ENCODE results near the gene CDKN2C.

The CDKN2C gene

GRCh38 chr1:50986653-50987052 lies 16.6 kb downstream of the CDKN2C start:
- no peak overlapping the region for H3K9ac ChIP-seq (ENCODE audit: low read length)
- no peaks in the 10 kb centered on the region for H3K79me1 ChIP-seq (ENCODE audit: low read length)
- no peaks in the 10 kb centered on the region for H3K4me1 ChIP-seq (ENCODE audit: control insufficient read depth, low read depth, low read length)
- H3K18ac ChIP-seq (ENCODE audit: low read length), result no peak overlapping the region
- no peak overlapping the region for H2AK5ac ChIP-seq (ENCODE audit: low read length)
- no peak overlapping the region for H4K8ac ChIP-seq (ENCODE audit: low read depth, low read length)
- H3K27me3 ChIP-seq (ENCODE audit: insufficient read depth, low read length, poor library complexity), result peaks cover 2% of the 10 kb centered on the region
- no peaks in the 10 kb centered on the region for H3K79me2 ChIP-seq (ENCODE audit: control insufficient read depth, insufficient read depth, low read length)
- no peak overlapping the region for H3K4me3 ChIP-seq (ENCODE audit: low read length)
- H2BK120ac ChIP-seq (ENCODE audit: low read depth, low read length), result no peak overlapping the region
- H3K27ac ChIP-seq (ENCODE audit: low read depth, low read length), result no peak overlapping the region
- H3K56ac ChIP-seq (ENCODE audit: low read length), result no peak overlapping the region
- H3K36me3 ChIP-seq (ENCODE audit: control insufficient read depth, insufficient read depth, low read length), result no peaks in the 10 kb centered on the region
- no peak overlapping the region for H3K4me2 ChIP-seq (ENCODE audit: low read length)
- H3K23ac ChIP-seq (ENCODE audit: low read length), result no peak overlapping the region
- no peak for DNase-seq
- H2BK15ac ChIP-seq (replicated peaks; ENCODE audit: low read depth), result no peak overlapping the region
- no CpG with 5 or more reads among the region's 4 CpGs for WGBS (ENCODE audit: extremely low coverage, insufficient coverage, low lambda C conversion rate)
- H4K5ac ChIP-seq (ENCODE audit: low read length), result no peak overlapping the region
- H3K4ac ChIP-seq (ENCODE audit: low read depth, low read length), result no peak overlapping the region
- no peak overlapping the region for H2BK5ac ChIP-seq (ENCODE audit: low read length)

- Histone ChIP-seq H3K79me1 (ENCODE audit: low read length) (no peaks in the 10 kb centered on the region), H4K8ac (ENCODE audit: low read depth, low read length) (no peak overlapping the region), H2AK5ac (ENCODE audit: low read length) (no peak overlapping the region), H3K4me1 (ENCODE audit: control insufficient read depth, low read depth, low read length) (no peaks in the 10 kb centered on the region), H3K36me3 (ENCODE audit: control insufficient read depth, insufficient read depth, low read length) (no peaks in the 10 kb centered on the region), H3K9ac (ENCODE audit: low read length) (no peak overlapping the region), H2BK5ac (ENCODE audit: low read length) (no peak overlapping the region), H3K27me3 (ENCODE audit: insufficient read depth, low read length, poor library complexity) (no peaks in the 10 kb centered on the region), H3K79me2 (ENCODE audit: control insufficient read depth, insufficient read depth, low read length) (no peaks in the 10 kb centered on the region), H3K23ac (ENCODE audit: low read length) (no peak overlapping the region), H3K27ac (ENCODE audit: low read depth, low read length) (no peak overlapping the region), H3K56ac (ENCODE audit: low read length) (no peak overlapping the region), H3K4me2 (ENCODE audit: low read length) (no peak overlapping the region), H3K4me3 (ENCODE audit: low read length) (no peak overlapping the region), H2BK120ac (ENCODE audit: low read depth, low read length) (no peak overlapping the region), H4K5ac (ENCODE audit: low read length) (no peak overlapping the region), H2BK15ac (replicated peaks; ENCODE audit: low read depth) (no peak overlapping the region), H3K18ac (ENCODE audit: low read length) (no peak overlapping the region), H3K4ac (ENCODE audit: low read depth, low read length) (no peak overlapping the region)
- no CpG with 5 or more reads among the region's 2 CpGs for WGBS (ENCODE audit: extremely low coverage, insufficient coverage, low lambda C conversion rate)
- DNase-seq, result no peak
Observed at GRCh38 chr1:50989694-50990093, 19.6 kb downstream of the CDKN2C start.

GRCh38 chr1:50992532-50993318 lies 22.7 kb downstream of the CDKN2C start:
- Histone ChIP-seq H3K36me3 (ENCODE audit: control insufficient read depth, insufficient read depth, low read length) (no peaks in the 10 kb centered on the region), H2BK15ac (replicated peaks; ENCODE audit: low read depth) (no peak overlapping the region), H3K18ac (ENCODE audit: low read length) (no peak overlapping the region), H3K4me2 (ENCODE audit: low read length) (no peak overlapping the region), H3K4me3 (ENCODE audit: low read length) (no peak overlapping the region), H3K23ac (ENCODE audit: low read length) (no peak overlapping the region), H3K79me2 (ENCODE audit: control insufficient read depth, insufficient read depth, low read length) (no peaks in the 10 kb centered on the region), H3K27me3 (ENCODE audit: insufficient read depth, low read length, poor library complexity) (no peaks in the 10 kb centered on the region), H3K9ac (ENCODE audit: low read length) (no peak overlapping the region), H3K79me1 (ENCODE audit: low read length) (no peaks in the 10 kb centered on the region), H2AK5ac (ENCODE audit: low read length) (no peak overlapping the region), H4K5ac (ENCODE audit: low read length) (no peak overlapping the region), H3K27ac (ENCODE audit: low read depth, low read length) (no peak overlapping the region), H2BK5ac (ENCODE audit: low read length) (no peak overlapping the region), H4K8ac (ENCODE audit: low read depth, low read length) (no peak overlapping the region), H3K56ac (ENCODE audit: low read length) (no peak overlapping the region), H3K4me1 (ENCODE audit: control insufficient read depth, low read depth, low read length) (no peaks in the 10 kb centered on the region), H2BK120ac (ENCODE audit: low read depth, low read length) (no peak overlapping the region), H3K4ac (ENCODE audit: low read depth, low read length) (no peak overlapping the region)
- WGBS (ENCODE audit: extremely low coverage, insufficient coverage, low lambda C conversion rate), result no CpG with 5 or more reads among the region's 3 CpGs
- no peak for DNase-seq

GRCh38 chr1:50993645-50994044 lies 23.6 kb downstream of the CDKN2C start:
- no peak overlapping the region for H2AK5ac ChIP-seq (ENCODE audit: low read length)
- H2BK120ac ChIP-seq (ENCODE audit: low read depth, low read length), result no peak overlapping the region
- no peak overlapping the region for H3K56ac ChIP-seq (ENCODE audit: low read length)
- no peak overlapping the region for H3K4ac ChIP-seq (ENCODE audit: low read depth, low read length)
- H4K8ac ChIP-seq (ENCODE audit: low read depth, low read length), result no peak overlapping the region
- H3K36me3 ChIP-seq (ENCODE audit: control insufficient read depth, insufficient read depth, low read length), result no peaks in the 10 kb centered on the region
- DNase-seq, result no peak
- WGBS (ENCODE audit: extremely low coverage, insufficient coverage, low lambda C conversion rate), result no CpG with 5 or more reads among the region's 3 CpGs
- H2BK5ac ChIP-seq (ENCODE audit: low read length), result no peak overlapping the region
- no peak overlapping the region for H4K5ac ChIP-seq (ENCODE audit: low read length)
- H3K9ac ChIP-seq (ENCODE audit: low read length), result no peak overlapping the region
- no peak overlapping the region for H2BK15ac ChIP-seq (replicated peaks; ENCODE audit: low read depth)
- H3K18ac ChIP-seq (ENCODE audit: low read length), result no peak overlapping the region
- no peaks in the 10 kb centered on the region for H3K4me1 ChIP-seq (ENCODE audit: control insufficient read depth, low read depth, low read length)
- H3K23ac ChIP-seq (ENCODE audit: low read length), result no peak overlapping the region
- H3K27ac ChIP-seq (ENCODE audit: low read depth, low read length), result no peak overlapping the region
- no peaks in the 10 kb centered on the region for H3K79me1 ChIP-seq (ENCODE audit: low read length)
- no peaks in the 10 kb centered on the region for H3K27me3 ChIP-seq (ENCODE audit: insufficient read depth, low read length, poor library complexity)
- no peak overlapping the region for H3K4me3 ChIP-seq (ENCODE audit: low read length)
- H3K4me2 ChIP-seq (ENCODE audit: low read length), result no peak overlapping the region
- no peaks in the 10 kb centered on the region for H3K79me2 ChIP-seq (ENCODE audit: control insufficient read depth, insufficient read depth, low read length)

GRCh38 chr1:50994997-50995396 lies 25.0 kb downstream of the CDKN2C start:
- H3K27me3 ChIP-seq (ENCODE audit: insufficient read depth, low read length, poor library complexity), result no peaks in the 10 kb centered on the region
- no CpG with 5 or more reads among the region's 4 CpGs for WGBS (ENCODE audit: extremely low coverage, insufficient coverage, low lambda C conversion rate)
- no peaks in the 10 kb centered on the region for H3K79me2 ChIP-seq (ENCODE audit: control insufficient read depth, insufficient read depth, low read length)
- no peak overlapping the region for H3K4ac ChIP-seq (ENCODE audit: low read depth, low read length)
- no peak overlapping the region for H3K18ac ChIP-seq (ENCODE audit: low read length)
- H2BK5ac ChIP-seq (ENCODE audit: low read length), result no peak overlapping the region
- DNase-seq, result no peak
- no peaks in the 10 kb centered on the region for H3K36me3 ChIP-seq (ENCODE audit: control insufficient read depth, insufficient read depth, low read length)
- H3K23ac ChIP-seq (ENCODE audit: low read length), result no peak overlapping the region
- H3K9ac ChIP-seq (ENCODE audit: low read length), result no peak overlapping the region
- H4K8ac ChIP-seq (ENCODE audit: low read depth, low read length), result no peak overlapping the region
- H2BK15ac ChIP-seq (replicated peaks; ENCODE audit: low read depth), result no peak overlapping the region
- H4K5ac ChIP-seq (ENCODE audit: low read length), result no peak overlapping the region
- H3K4me1 ChIP-seq (ENCODE audit: control insufficient read depth, low read depth, low read length), result no peaks in the 10 kb centered on the region
- H2BK120ac ChIP-seq (ENCODE audit: low read depth, low read length), result no peak overlapping the region
- H3K27ac ChIP-seq (ENCODE audit: low read depth, low read length), result no peak overlapping the region
- no peaks in the 10 kb centered on the region for H3K79me1 ChIP-seq (ENCODE audit: low read length)
- H3K56ac ChIP-seq (ENCODE audit: low read length), result no peak overlapping the region
- H2AK5ac ChIP-seq (ENCODE audit: low read length), result no peak overlapping the region
- H3K4me3 ChIP-seq (ENCODE audit: low read length), result no peak overlapping the region
- no peak overlapping the region for H3K4me2 ChIP-seq (ENCODE audit: low read length)

GRCh38 chr1:50995651-50996050 lies 25.6 kb downstream of the CDKN2C start:
- Histone ChIP-seq H3K4me1 (ENCODE audit: control insufficient read depth, low read depth, low read length) (no peaks in the 10 kb centered on the region), H3K4me3 (ENCODE audit: low read length) (no peak overlapping the region), H3K18ac (ENCODE audit: low read length) (no peak overlapping the region), H3K27me3 (ENCODE audit: insufficient read depth, low read length, poor library complexity) (no peaks in the 10 kb centered on the region), H3K56ac (ENCODE audit: low read length) (no peak overlapping the region), H3K23ac (ENCODE audit: low read length) (no peak overlapping the region), H3K36me3 (ENCODE audit: control insufficient read depth, insufficient read depth, low read length) (no peaks in the 10 kb centered on the region), H3K27ac (ENCODE audit: low read depth, low read length) (no peak overlapping the region), H2BK15ac (replicated peaks; ENCODE audit: low read depth) (no peak overlapping the region), H2BK5ac (ENCODE audit: low read length) (no peak overlapping the region), H4K8ac (ENCODE audit: low read depth, low read length) (no peak overlapping the region), H3K9ac (ENCODE audit: low read length) (no peak overlapping the region), H3K4me2 (ENCODE audit: low read length) (no peak overlapping the region), H3K4ac (ENCODE audit: low read depth, low read length) (no peak overlapping the region), H2AK5ac (ENCODE audit: low read length) (no peak overlapping the region), H3K79me2 (ENCODE audit: control insufficient read depth, insufficient read depth, low read length) (no peaks in the 10 kb centered on the region), H2BK120ac (ENCODE audit: low read depth, low read length) (no peak overlapping the region), H3K79me1 (ENCODE audit: low read length) (no peaks in the 10 kb centered on the region), H4K5ac (ENCODE audit: low read length) (no peak overlapping the region)
- no peak for DNase-seq
- WGBS (ENCODE audit: extremely low coverage, insufficient coverage, low lambda C conversion rate), result no CpG with 5 or more reads among the region's 1 CpG
